Mesodermal cell (in vitro differentiated cells): ENCODE measurements around the gene SHROOM4.

Experiments
- H3K27ac ChIP-seq: 2 replicates; pipeline ENCODE4 v1.7.0; 2013; ENCODE audit warnings: mild to moderate bottlenecking, low read depth, low read length, moderate library complexity; ENCODE audit not compliant: severe bottlenecking
- H3K36me3 ChIP-seq: 2 replicates; pipeline ENCODE4 v1.7.1; 2013; ENCODE audit warnings: mild to moderate bottlenecking, low read length, moderate library complexity; ENCODE audit not compliant: control insufficient read depth, insufficient read depth
- H3K4me1 ChIP-seq: one replicate; pipeline ENCODE4 v1.7.1; 2013; ENCODE audit warnings: mild to moderate bottlenecking, low read length; ENCODE audit not compliant: insufficient read depth, control insufficient read depth, poor library complexity, severe bottlenecking
- H3K4me3 ChIP-seq: 2 replicates; pipeline ENCODE4 v1.7.0; 2013; ENCODE audit warnings: low read length, control low read depth, mild to moderate bottlenecking; ENCODE audit not compliant: insufficient read depth, poor library complexity, severe bottlenecking; ENCODE audit errors: extremely low read depth
- H3K9me3 ChIP-seq: 2 replicates; pipeline ENCODE4 v1.7.1; 2013; ENCODE audit warnings: mild to moderate bottlenecking, low read length, moderate library complexity; ENCODE audit not compliant: control insufficient read depth
- WGBS, 2 experiments: methylation state at CpG; one replicate each; pipeline ENCODE4 v1.1.5; 2013; ENCODE audit warnings: missing lambda C conversion rate in 2 of 2; ENCODE audit not compliant: insufficient coverage in 2 of 2; 5-methylcytosine and 5-hydroxymethylcytosine counted together

SHROOM4 gene

GRCh38 chrX:50707955-50708699 is 105.9 kb downstream of the SHROOM4 start:
- no peaks in the 10 kb centered on the region for H3K36me3 ChIP-seq
- no peaks in the 10 kb centered on the region for H3K9me3 ChIP-seq
- 73% methylated on average over 3 of the region's 8 CpGs; no CpG with 5 or more reads in 1 of the 2 experiments for WGBS, 2 experiments
- H3K27ac ChIP-seq: no peak overlapping the region
- peaks cover 18% of the 10 kb centered on the region for H3K4me1 ChIP-seq
- no peak overlapping the region for H3K4me3 ChIP-seq

- Histone ChIP-seq H3K36me3 (no peaks in the 10 kb centered on the region), H3K9me3 (no peaks in the 10 kb centered on the region), H3K4me3 (no peak overlapping the region), H3K27ac (no peak overlapping the region), H3K4me1 (peaks cover 18% of the 10 kb centered on the region)
- WGBS, 2 experiments: no CpG with 5 or more reads among the region's 2 CpGs
These were observed 106.6 kb downstream of the SHROOM4 start for GRCh38 chrX:50707405-50707804.

GRCh38 chrX:50705042-50705441 is 109.0 kb downstream of the SHROOM4 start:
- 80 to 83% methylated on average over 1 of the region's 3 CpGs for WGBS, 2 experiments
- Histone ChIP-seq H3K4me3 (no peak overlapping the region), H3K9me3 (no peaks in the 10 kb centered on the region), H3K36me3 (no peaks in the 10 kb centered on the region), H3K4me1 (peaks cover 18% of the 10 kb centered on the region), H3K27ac (no peak overlapping the region)

DNA sequence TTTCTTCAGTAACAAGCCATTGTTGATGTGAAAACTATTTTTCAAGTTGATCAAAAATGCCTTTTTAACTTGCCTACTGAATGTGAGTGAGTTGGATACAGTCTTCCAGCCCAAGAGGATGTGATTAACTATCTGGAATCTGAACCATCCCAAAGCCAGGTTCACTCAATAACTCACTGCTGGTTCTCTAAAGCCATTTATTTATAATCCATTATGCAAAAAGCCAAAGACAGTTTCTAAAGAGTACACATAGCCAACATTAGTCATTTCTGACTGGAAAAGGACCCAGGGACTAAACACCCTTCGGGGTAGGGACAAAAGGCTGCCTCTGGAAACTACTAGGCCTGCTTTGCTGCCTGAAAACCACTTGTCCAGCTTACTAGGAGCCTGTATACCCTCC is 109.6 kb downstream of the SHROOM4 start:
- no CpG with 5 or more reads among the region's 1 CpG for WGBS, 2 experiments
- Histone ChIP-seq H3K4me3 (no peak overlapping the region), H3K4me1 (peaks cover 18% of the 10 kb centered on the region), H3K36me3 (no peaks in the 10 kb centered on the region), H3K27ac (no peak overlapping the region), H3K9me3 (no peaks in the 10 kb centered on the region)

GRCh38 chrX:50700921-50701320 is 113.1 kb downstream of the SHROOM4 start:
- H3K27ac ChIP-seq: no peak overlapping the region
- H3K4me1 ChIP-seq: peaks cover 28% of the 10 kb centered on the region
- H3K4me3 ChIP-seq: no peak overlapping the region
- no peaks in the 10 kb centered on the region for H3K9me3 ChIP-seq
- H3K36me3 ChIP-seq: no peaks in the 10 kb centered on the region
- WGBS, 2 experiments: no CpG with 5 or more reads among the region's 3 CpGs

GRCh38 chrX:50698944-50699343 is 115.0 kb downstream of the SHROOM4 start:
- Histone ChIP-seq H3K36me3 (no peaks in the 10 kb centered on the region), H3K4me1 (peaks cover 15% of the 10 kb centered on the region), H3K9me3 (no peaks in the 10 kb centered on the region), H3K4me3 (no peak overlapping the region), H3K27ac (no peak overlapping the region)
- WGBS, 2 experiments: no CpG with 5 or more reads among the region's 2 CpGs

DNA sequence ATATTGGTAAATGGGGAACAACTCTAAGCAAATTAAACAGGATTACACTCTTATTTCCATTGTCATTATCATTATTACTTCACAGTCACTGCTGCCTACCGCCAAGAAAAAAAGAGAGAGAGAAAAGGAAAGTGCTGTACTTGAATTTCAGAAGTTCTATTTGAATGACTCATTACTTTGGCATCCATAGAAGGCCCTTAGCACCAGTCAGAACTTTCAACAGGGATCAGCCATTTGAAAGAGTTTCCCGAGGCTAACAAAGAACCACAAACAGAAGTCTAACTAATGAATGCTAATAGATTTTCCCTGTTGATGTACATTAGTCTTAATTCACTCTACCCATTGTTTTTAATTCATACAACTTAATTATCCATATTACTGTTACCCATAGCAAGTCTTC is 116.3 kb downstream of the SHROOM4 start:
- Histone ChIP-seq H3K4me3 (no peak overlapping the region), H3K4me1 (peaks cover 15% of the 10 kb centered on the region), H3K27ac (peak overlapping the region; percentile 78), H3K9me3 (no peaks in the 10 kb centered on the region), H3K36me3 (no peaks in the 10 kb centered on the region)
- WGBS, 2 experiments: no CpG with 5 or more reads among the region's 2 CpGs

DNA sequence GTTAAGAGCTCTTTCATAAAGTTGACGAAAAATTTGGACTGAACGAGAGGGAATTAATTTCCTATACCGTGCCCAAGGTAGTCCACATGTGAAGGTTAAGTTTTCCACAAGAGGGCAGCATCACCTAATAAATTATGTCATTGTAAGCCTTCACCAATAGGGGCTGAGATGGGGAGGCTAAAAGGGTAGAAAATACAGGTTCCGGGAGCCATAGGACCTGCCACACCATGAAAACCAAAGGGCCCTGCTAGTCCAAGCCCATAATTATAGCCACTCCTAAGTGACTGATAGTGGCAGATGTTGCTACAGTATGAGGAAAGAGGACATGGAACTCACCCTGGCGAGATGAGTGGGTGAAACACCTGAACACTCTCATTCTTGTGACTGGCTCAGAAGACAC is 122.2 kb downstream of the SHROOM4 start:
- WGBS, 2 experiments: 83 to 100% methylated on average over 1 of the region's 5 CpGs
- Histone ChIP-seq H3K4me3 (no peak overlapping the region), H3K9me3 (no peaks in the 10 kb centered on the region)

DNA sequence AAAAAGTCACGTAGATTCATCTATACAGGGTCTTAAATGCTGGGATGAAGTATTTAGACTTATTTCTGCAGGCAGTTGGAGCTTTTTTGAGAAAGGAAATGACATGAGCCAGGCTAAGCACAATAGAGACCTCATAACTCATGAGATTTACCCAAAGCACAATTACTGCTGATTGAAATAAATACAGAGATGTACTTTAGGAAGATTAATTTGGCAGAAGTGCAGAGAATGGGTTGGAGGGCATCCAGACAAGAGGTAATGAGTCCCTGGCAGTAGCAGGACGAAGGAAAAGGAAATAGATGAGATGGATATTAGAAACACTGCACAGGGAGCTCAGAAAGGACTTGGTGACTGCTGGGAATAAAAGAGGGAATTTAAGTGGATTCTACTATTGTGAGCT is 129.1 kb downstream of the SHROOM4 start:
- no peaks in the 10 kb centered on the region for H3K4me1 ChIP-seq
- no peak overlapping the region for H3K4me3 ChIP-seq
- 80 to 100% methylated on average over 1 of the region's 2 CpGs for WGBS, 2 experiments
- no peak overlapping the region for H3K27ac ChIP-seq
- H3K9me3 ChIP-seq: no peaks in the 10 kb centered on the region
- H3K36me3 ChIP-seq: no peaks in the 10 kb centered on the region

More for the DNA sequence above, 122.2 kb downstream of the SHROOM4 start:
- Histone ChIP-seq H3K27ac (no peak overlapping the region), H3K4me1 (no peaks in the 10 kb centered on the region), H3K36me3 (no peaks in the 10 kb centered on the region)

GRCh38 chrX:50680990-50681389 is 133.0 kb downstream of the SHROOM4 start:
- H3K4me1 ChIP-seq: no peaks in the 10 kb centered on the region
- no peaks in the 10 kb centered on the region for H3K9me3 ChIP-seq
- no peaks in the 10 kb centered on the region for H3K36me3 ChIP-seq
- no peak overlapping the region for H3K4me3 ChIP-seq
- H3K27ac ChIP-seq: no peak overlapping the region
- WGBS, 2 experiments: 20 to 55% methylated on average over 1 to 2 of the region's 2 CpGs

DNA sequence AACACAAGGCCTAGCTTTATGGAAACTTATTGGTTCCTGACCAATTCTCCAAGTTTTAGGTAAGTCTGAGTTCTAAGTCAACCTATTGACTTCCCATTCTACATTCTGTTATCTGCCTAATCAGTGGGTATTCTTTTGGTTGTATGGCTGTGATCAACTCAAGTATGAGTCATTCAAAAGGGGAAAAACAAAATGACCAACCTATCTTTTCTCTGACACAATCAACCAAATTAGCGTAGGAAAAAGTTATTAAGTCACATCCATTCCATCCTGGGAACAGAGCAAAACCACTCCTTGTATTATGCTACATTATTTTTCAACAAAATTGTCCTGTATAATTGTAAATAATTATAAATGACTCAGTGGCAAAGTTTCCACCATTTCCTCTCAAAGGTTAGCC is 136.2 kb downstream of the SHROOM4 start:
- H3K36me3 ChIP-seq: no peaks in the 10 kb centered on the region
- no peak overlapping the region for H3K27ac ChIP-seq
- WGBS, 2 experiments: no CpG with 5 or more reads among the region's 1 CpG

More for the DNA sequence above, 136.2 kb downstream of the SHROOM4 start:
- Histone ChIP-seq H3K4me1 (no peaks in the 10 kb centered on the region), H3K9me3 (no peaks in the 10 kb centered on the region), H3K4me3 (no peak overlapping the region)
